ENCODE data around the gene WIPF3.

DNA sequence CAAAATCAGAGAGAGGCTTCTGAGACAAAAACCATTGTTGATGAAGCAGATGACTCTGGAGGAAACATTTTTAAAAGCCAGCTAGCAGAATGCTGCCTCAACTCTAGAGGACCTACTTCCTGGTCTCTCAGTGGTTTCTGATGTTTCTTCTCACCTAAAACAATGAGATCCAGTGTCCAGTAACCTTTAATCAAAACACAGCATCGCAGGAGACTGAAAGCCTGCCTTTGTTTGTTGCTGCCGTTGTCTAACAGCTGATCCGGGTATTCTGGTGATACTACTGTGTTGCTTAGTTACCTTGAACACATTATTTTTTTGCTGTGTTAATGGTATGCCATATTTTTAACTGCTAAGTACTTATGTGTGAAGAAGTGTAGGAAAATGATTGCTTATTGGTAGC, 70.9 kb downstream of the WIPF3 start:
- TF ChIP-seq POLR2AphosphoS5 (IDR thresholded peaks at IDR 0.05; ENCODE audit: low read depth, low read length) (no peak), POLR2A (IDR thresholded peaks at IDR 0.05; ENCODE audit: low read depth, low read length) (no peak)

Measured in GM12891 (cell line).